Right lobe of liver (tissue), 6 donors: Measurements from ENCODE around the gene TSHZ1. TPM values are rescaled to one million over a fixed set of nuclear protein-coding genes. Genes with fewer than 3 reads are reported as not detected.

ENCODE experiments used
- ATAC-seq, 4 donors: fragments of 200-7000 bp; cut with Tn5 transposase; one replicate each; pipeline ENCODE4 v1.9.1; 2020; ENCODE audit warnings: mild to moderate bottlenecking in 4 of 4, moderate library complexity in 4 of 4
- DNase-seq, 3 donors: peaks; one replicate each; pipeline ENCODE4 v3.0.0-alpha.2; 2020
- H3K27ac ChIP-seq, 3 donors: fragments of 200-600 bp; one replicate each; pipeline ENCODE4 v1.8.0; 2022
- H3K27me3 ChIP-seq, 2 donors: fragments of 200-600 bp; one replicate each; pipeline ENCODE4 v1.8.0; 2022
- H3K36me3 ChIP-seq, 4 donors: fragments of 200-600 bp; sonication (generic) in 1 of 4; one replicate each; pipeline versions ENCODE4 v1.5.1 to v1.8.0; 2017 to 2022; ENCODE audit warnings: control low read depth in 1 of 4
- H3K4me1 ChIP-seq, 4 donors: fragments of 200-600 bp; sonication (generic) in 1 of 4; one replicate each; pipeline versions ENCODE4 v1.5.1 to v1.8.0; 2017 to 2022; ENCODE audit warnings: control low read depth in 1 of 4
- H3K4me3 ChIP-seq, 3 donors: fragments of 200-600 bp; one replicate each; pipeline ENCODE4 v1.8.0; 2022
- H3K9me3 ChIP-seq, 4 donors: fragments of 200-600 bp; sonication (generic) in 1 of 4; one replicate each; pipeline versions ENCODE4 v1.5.1 to v1.8.0; 2017 to 2022; ENCODE audit warnings: control low read depth in 1 of 4
- CTCF ChIP-seq, 4 donors: fragments of 200-600 bp in 3 of 4; fragments of 450-650 bp in 1 of 4; IDR thresholded peaks; one replicate each; pipeline versions ENCODE4 v1.5.1 to v1.8.0; 2016 to 2022; ENCODE audit warnings: antibody characterized with exemption in 4 of 4, mild to moderate bottlenecking in 2 of 4
- POLR2A ChIP-seq: fragments of 450-650 bp; IDR thresholded peaks from one replicate; pipeline ENCODE4 v1.6.1; 2017; ENCODE audit warnings: antibody characterized with exemption, mild to moderate bottlenecking
- WGBS: methylation state at CpG from one replicate; pipeline ENCODE4 v1.1.6; 2018; ENCODE audit warnings: low coverage, low lambda C conversion rate; ENCODE audit not compliant: insufficient coverage; ENCODE audit errors: missing lambda C conversion rate; 5-methylcytosine and 5-hydroxymethylcytosine counted together
- intact Hi-C, 2 donors: fragments of 100-400 bp; cut with DNase I; formaldehyde crosslinking; loops; one replicate each; pipeline versions ENCODE4 v1.11.2 to v1.14.1; 2022
- total RNA-seq, 6 experiments: library from RNA; depleted of rRNA in 2 of 6; stranded (reverse); fragments of >200 nt in 2 of 6; fragmentation: NEBNext Ultra II Directional in 3 of 6; extraction: Animal tissue kit (Norgen Biotek cat#: 25700) in 3 of 6; gene quantifications; one replicate each; pipeline versions ENCODE4 v1.1.0 to v1.2.4, GENCODE V29; 2016 to 2023
- donor health status: DM: no; HTN: yes; CAD: no.
- donor health status: DM: no; HTN: no; CAD: no.
- donor health status: DM: no; HTN: no; CAD: no.
- donor health status: DM: no; HTN: yes; CAD: no.
- donor health status: DM: no; HTN: yes; CAD: no.

Gene TSHZ1
- total RNA-seq, 6 experiments from 2014 or later: 6.4 to 13.3 (median 9.6) TPM

GRCh38 chr18:75309564-75309963, 99.0 kb downstream of the TSHZ1 start:
- no peak for DNase-seq
- Histone ChIP-seq H3K36me3 (no peaks in the 10 kb centered on the region), H3K4me3 (no peak overlapping the region), H3K4me1 (peaks cover 0 to 3% (median 0%) of the 10 kb centered on the region in 4 donors), H3K9me3 (no peaks in the 10 kb centered on the region), H3K27ac (no peak overlapping the region), H3K27me3 (no peaks in the 10 kb centered on the region)
- ATAC-seq: no peak
- TF ChIP-seq CTCF (IDR thresholded peaks at IDR 0.05): no peak
- no peak for TF ChIP-seq POLR2A
- intact Hi-C loops: no loop called here
- WGBS: 84% methylated on average over 6 of the region's 8 CpGs

- WGBS: 32% methylated on average over 2 of the region's 5 CpGs
- H3K27ac ChIP-seq: no peak overlapping the region
These were observed 103.5 kb downstream of the TSHZ1 start for GRCh38 chr18:75314117-75314516.

GRCh38 chr18:75314606-75315005, 104.0 kb downstream of the TSHZ1 start:
- Histone ChIP-seq H3K36me3 (no peaks in the 10 kb centered on the region), H3K9me3 (no peaks in the 10 kb centered on the region), H3K4me3 (no peak overlapping the region), H3K27ac (no peak overlapping the region), H3K4me1 (peaks cover 0 to 9% (median 0%) of the 10 kb centered on the region in 4 donors), H3K27me3 (no peaks in the 10 kb centered on the region)
- TF ChIP-seq POLR2A: no peak
- DNase-seq (peak in 1 of 3 donors; percentile 59), ATAC-seq (peak; percentile 80 to 97 (median 91))
- 18% methylated on average over 1 of the region's 1 CpG for WGBS
- intact Hi-C loops: no loop called here

More at GRCh38 chr18:75314117-75314516, 103.5 kb downstream of the TSHZ1 start:
- intact Hi-C loops: no loop called here
- no peaks in the 10 kb centered on the region for H3K36me3 ChIP-seq
- TF ChIP-seq POLR2A: no peak
- TF ChIP-seq CTCF (IDR thresholded peaks at IDR 0.05): no peak
- H3K4me3 ChIP-seq: no peak overlapping the region
- H3K4me1 ChIP-seq: peaks cover 0 to 9% (median 0%) of the 10 kb centered on the region in 4 donors
- no peaks in the 10 kb centered on the region for H3K9me3 ChIP-seq
- no peaks in the 10 kb centered on the region for H3K27me3 ChIP-seq
- DNase-seq: no peak
- ATAC-seq: no peak

- no peak for TF ChIP-seq POLR2A
- TF ChIP-seq CTCF (IDR thresholded peaks at IDR 0.05): no peak
- DNase-seq: no peak
- H3K27me3 ChIP-seq: no peaks in the 10 kb centered on the region
- H3K9me3 ChIP-seq: no peaks in the 10 kb centered on the region
- 98% methylated on average over 7 of the region's 10 CpGs for WGBS
- H3K4me1 ChIP-seq: peaks cover 0 to 9% (median 0%) of the 10 kb centered on the region in 4 donors
- no peaks in the 10 kb centered on the region for H3K36me3 ChIP-seq
- no peak for ATAC-seq
- no peak overlapping the region for H3K27ac ChIP-seq
- no peak overlapping the region for H3K4me3 ChIP-seq
- intact Hi-C loops: no loop called here
These were observed 105.6 kb downstream of the TSHZ1 start for GRCh38 chr18:75316223-75316622.

GRCh38 chr18:75316826-75317225, 106.2 kb downstream of the TSHZ1 start:
- DNase-seq (no peak), ATAC-seq (no peak)
- Histone ChIP-seq H3K9me3 (no peaks in the 10 kb centered on the region), H3K27me3 (no peaks in the 10 kb centered on the region), H3K27ac (no peak overlapping the region), H3K4me1 (peaks cover 0 to 9% (median 0%) of the 10 kb centered on the region in 4 donors), H3K36me3 (no peaks in the 10 kb centered on the region), H3K4me3 (no peak overlapping the region)
- WGBS: 83% methylated on average over 1 of the region's 8 CpGs
- intact Hi-C loops: no loop called here
- TF ChIP-seq POLR2A (no peak), CTCF (IDR thresholded peaks at IDR 0.05) (no peak)
